Putamen (tissue), 1 donor: Measurements from ENCODE around the gene CTCFL.
"Not testable (repeated sequence)": the region's sequence is repeated elsewhere in the genome, so short reads cannot be mapped to it uniquely, and the experiment has no call there.

ENCODE experiments used
- DNase-seq: peaks from one replicate; pipeline ENCODE4 v3.0.0-alpha.2; 2016; ENCODE audit warnings: low spot score

CTCFL gene

GRCh38 chr20:57536120-57536708 is 11.3 kb upstream of the CTCFL start:
- no peak for DNase-seq

- DNase-seq = no peak
Measured at GRCh38 chr20:57535297-57535696, 10.4 kb upstream of the CTCFL start.

GRCh38 chr20:57532104-57532503 is 7.2 kb upstream of the CTCFL start:
- DNase-seq = no peak

- DNase-seq = no peak
Measured at GRCh38 chr20:57530327-57530981, 5.5 kb upstream of the CTCFL start.

- no peak for DNase-seq
Measured at GRCh38 chr20:57529810-57530209, 4.9 kb upstream of the CTCFL start.

- DNase-seq = no peak
Measured at GRCh38 chr20:57529160-57529585, 4.2 kb upstream of the CTCFL start.

GRCh38 chr20:57528148-57528547 is 3.2 kb upstream of the CTCFL start:
- no peak for DNase-seq

- no peak for DNase-seq
Measured at GRCh38 chr20:57527728-57528127, 2.8 kb upstream of the CTCFL start.

GRCh38 chr20:57526885-57527460 is 2.0 kb upstream of the CTCFL start:
- no peak for DNase-seq

GRCh38 chr20:57526087-57526884 is 1.3 kb upstream of the CTCFL start:
- no peak for DNase-seq

GRCh38 chr20:57525328-57526086 is 567 bp upstream of the CTCFL start:
- no peak for DNase-seq

GRCh38 chr20:57523782-57524181 is 1.2 kb downstream of the CTCFL start:
- no peak for DNase-seq

GRCh38 chr20:57522380-57523140 is 2.4 kb downstream of the CTCFL start:
- no peak for DNase-seq

GRCh38 chr20:57517904-57518303 is 7.0 kb downstream of the CTCFL start:
- no peak for DNase-seq

GRCh38 chr20:57514273-57514751 is 10.6 kb downstream of the CTCFL start:
- peak; percentile 64 for DNase-seq

GRCh38 chr20:57513199-57513598 is 11.7 kb downstream of the CTCFL start:
- no peak for DNase-seq

GRCh38 chr20:57512432-57512831 is 12.5 kb downstream of the CTCFL start:
- DNase-seq = no peak

- DNase-seq = not testable (repeated sequence)
Measured at GRCh38 chr20:57511709-57512108, 13.2 kb downstream of the CTCFL start.

GRCh38 chr20:57509665-57510237 is 15.2 kb downstream of the CTCFL start:
- DNase-seq = no peak

GRCh38 chr20:57508831-57509230 is 16.1 kb downstream of the CTCFL start:
- no peak for DNase-seq

GRCh38 chr20:57508381-57508780 is 16.6 kb downstream of the CTCFL start:
- DNase-seq = no peak
